ENCODE measurements around the gene TCERG1L. TPM values are rescaled to one million over a fixed set of nuclear protein-coding genes. Genes with fewer than 3 reads are reported as not detected.
A peak's percentile ranks its signal among the peaks of the same experiment; 100 is the strongest.
"Not testable (repeated sequence)": the region's sequence is repeated elsewhere in the genome, so short reads cannot be mapped to it uniquely, and the experiment has no call there.

Gene TCERG1L
- total RNA-seq, 4 donors from 2014 or later, result 0.42 to 1.3 TPM; not detected in 2

GRCh38 chr10:131177431-131178327 lies 133.8 kb downstream of the TCERG1L start:
- WGBS, 2 donors, result 39 to 52% methylated on average over 29 to 31 of the region's 31 CpGs
- peak in 1 of 2 donors; percentile 24 for DNase-seq (ENCODE audit: low spot score in 2 of 2)
- H3K36me3 ChIP-seq, result no peaks in the 10 kb centered on the region
- TF ChIP-seq POLR2A (IDR thresholded peaks at IDR 0.05) (no peak), EP300 (IDR thresholded peaks at IDR 0.05) (no peak), CTCF (IDR thresholded peaks at IDR 0.05) (no peak)
- H3K4me3 ChIP-seq, result no peak overlapping the region
- H3K27me3 ChIP-seq, result no peaks in the 10 kb centered on the region
- H3K27ac ChIP-seq, result no peak overlapping the region
- peaks cover 0 to 3% (median 0%) of the 10 kb centered on the region in 4 donors for H3K4me1 ChIP-seq
- no peaks in the 10 kb centered on the region for H3K9me3 ChIP-seq

GRCh38 chr10:131176907-131177306 lies 134.6 kb downstream of the TCERG1L start:
- WGBS, 2 donors, result 79 to 80% methylated on average over 7 to 8 of the region's 8 CpGs
- Histone ChIP-seq H3K27ac (no peak overlapping the region), H3K9me3 (no peaks in the 10 kb centered on the region), H3K4me3 (no peak overlapping the region), H3K4me1 (peaks cover 0 to 3% (median 0%) of the 10 kb centered on the region in 4 donors), H3K36me3 (no peaks in the 10 kb centered on the region), H3K27me3 (no peaks in the 10 kb centered on the region)
- no peak for TF ChIP-seq CTCF (IDR thresholded peaks at IDR 0.05)
- TF ChIP-seq POLR2A (IDR thresholded peaks at IDR 0.05), result no peak
- no peak for TF ChIP-seq EP300 (IDR thresholded peaks at IDR 0.05)
- no peak for DNase-seq (ENCODE audit: low spot score in 2 of 2)

- DNase-seq (ENCODE audit: low spot score in 2 of 2); H3K36me3 ChIP-seq; H3K27me3 ChIP-seq; H3K9me3 ChIP-seq; H3K27ac ChIP-seq; H3K4me1 ChIP-seq; H3K4me3 ChIP-seq: not testable (repeated sequence)
- 80 to 81% methylated on average over 7 of the region's 7 CpGs for WGBS, 2 donors
These were observed 135.2 kb downstream of the TCERG1L start for GRCh38 chr10:131176324-131176723.

- H3K4me3 ChIP-seq, result no peak overlapping the region
- no peaks in the 10 kb centered on the region for H3K9me3 ChIP-seq
- peaks cover 0 to 3% (median 0%) of the 10 kb centered on the region in 4 donors for H3K4me1 ChIP-seq
- H3K27ac ChIP-seq, result no peak overlapping the region
- DNase-seq (ENCODE audit: low spot score in 2 of 2), result no peak
- no peaks in the 10 kb centered on the region for H3K27me3 ChIP-seq
- WGBS, 2 donors, result 92% methylated on average over 11 to 13 of the region's 13 CpGs
- TF ChIP-seq EP300 (IDR thresholded peaks at IDR 0.05), result no peak
- no peak for TF ChIP-seq CTCF (IDR thresholded peaks at IDR 0.05)
- no peak for TF ChIP-seq POLR2A (IDR thresholded peaks at IDR 0.05)
- no peaks in the 10 kb centered on the region for H3K36me3 ChIP-seq
These were observed 135.6 kb downstream of the TCERG1L start for GRCh38 chr10:131175891-131176290.

GRCh38 chr10:131174651-131175540 lies 136.6 kb downstream of the TCERG1L start:
- Histone ChIP-seq H3K4me3 (no peak overlapping the region), H3K9me3 (no peaks in the 10 kb centered on the region), H3K36me3 (no peaks in the 10 kb centered on the region), H3K27ac (no peak overlapping the region), H3K27me3 (no peaks in the 10 kb centered on the region), H3K4me1 (peaks cover 0 to 3% (median 0%) of the 10 kb centered on the region in 4 donors)
- 81 to 85% methylated on average over 15 of the region's 15 CpGs for WGBS, 2 donors
- no peak for DNase-seq (ENCODE audit: low spot score in 2 of 2)
- TF ChIP-seq EP300 (IDR thresholded peaks at IDR 0.05) (no peak), CTCF (IDR thresholded peaks at IDR 0.05) (no peak), POLR2A (IDR thresholded peaks at IDR 0.05) (no peak)

All from tibial nerve (tissue), 4 donors.